WTC11 (cell line): ENCODE results near the gene NRXN2. TPM values are rescaled to one million over a fixed set of nuclear protein-coding genes. Genes with fewer than 3 reads are reported as not detected.

Source experiments
- ATAC-seq: fragments of 200-7000 bp; cut with Tn5 transposase; 2 replicates; pipeline ENCODE4 v1.10.0; 2021; ENCODE audit warnings: mild to moderate bottlenecking, moderate library complexity
- CTCF ChIA-PET: fragments of 300-600 bp; sonication (Branson Sonifier 250); formaldehyde crosslinking; loops from one replicate; lab custom pipeline; 2021; ENCODE audit warnings: antibody characterized with exemption; lab: Charles Lee
- POLR2A ChIA-PET: fragments of 350-600 bp; sonication (Branson Sonifier 250); formaldehyde crosslinking; loops from one replicate; lab custom pipeline; 2021; ENCODE audit warnings: antibody characterized with exemption; lab: Charles Lee
- DNase-seq: peaks from one replicate; pipeline ENCODE4 v3.0.0; 2021; ENCODE audit warnings: low spot score
- H3K27ac Mint-ChIP-seq: 2 replicates; pipeline ENCODE4 v1.8.0; 2021; ENCODE audit warnings: mixed read lengths
- H3K27me3 Mint-ChIP-seq: 2 replicates; pipeline ENCODE4 v1.8.0; 2021; ENCODE audit warnings: low read depth, mild to moderate bottlenecking, moderate library complexity, mixed read lengths
- H3K36me3 Mint-ChIP-seq: 2 replicates; pipeline ENCODE4 v1.8.0; 2021; ENCODE audit warnings: mixed read lengths
- H3K4me1 Mint-ChIP-seq: 2 replicates; pipeline ENCODE4 v1.8.0; 2022; ENCODE audit warnings: mixed read lengths
- H3K4me3 Mint-ChIP-seq: 2 replicates; pipeline ENCODE4 v1.8.0; 2021; ENCODE audit warnings: mild to moderate bottlenecking, moderate library complexity, mixed read lengths
- H3K9me3 Mint-ChIP-seq: 2 replicates; pipeline ENCODE4 v1.8.0; 2021; ENCODE audit warnings: mixed read lengths
- ATF3 ChIP-seq: sonication (generic); formaldehyde crosslinking; conservative IDR thresholded peaks from 2 replicates; pipeline ENCODE4 v1.8.1; 2022; ENCODE audit warnings: mild to moderate bottlenecking, missing genetic modification reagents
- CBFB ChIP-seq: sonication (generic); formaldehyde crosslinking; IDR thresholded peaks from 2 replicates; pipeline ENCODE4 v1.8.1; 2022; ENCODE audit warnings: mild to moderate bottlenecking, low read depth, missing genetic modification reagents
- CDX4 ChIP-seq: fragments of 250-450 bp; sonication (Bioruptor Pico); IDR thresholded peaks from 2 replicates; pipeline ENCODE4 v1.9.0; 2021; ENCODE audit warnings: moderate library complexity, mild to moderate bottlenecking, inconsistent platforms, borderline replicate concordance
- GABPB1 ChIP-seq: sonication (generic); formaldehyde crosslinking; IDR thresholded peaks from 2 replicates; pipeline ENCODE4 v1.8.1; 2023; ENCODE audit warnings: mild to moderate bottlenecking, missing genetic modification reagents
- HMGXB4 ChIP-seq: sonication (generic); formaldehyde crosslinking; IDR thresholded peaks from 2 replicates; pipeline ENCODE4 v1.8.1; 2023; ENCODE audit warnings: mild to moderate bottlenecking, moderate library complexity, missing genetic modification reagents
- KAT7 ChIP-seq: sonication (generic); formaldehyde crosslinking; IDR thresholded peaks from 2 replicates; pipeline ENCODE4 v1.8.1; 2023; ENCODE audit warnings: missing genetic modification reagents, mild to moderate bottlenecking, borderline replicate concordance
- MLX ChIP-seq: sonication (generic); formaldehyde crosslinking; IDR thresholded peaks from 2 replicates; pipeline ENCODE4 v1.8.1; 2023; ENCODE audit warnings: mild to moderate bottlenecking, missing genetic modification reagents, moderate library complexity
- MYBL2 ChIP-seq: sonication (generic); formaldehyde crosslinking; IDR thresholded peaks from 2 replicates; pipeline ENCODE4 v1.8.1; 2023; ENCODE audit warnings: mild to moderate bottlenecking, moderate library complexity, missing genetic modification reagents
- NFATC4 ChIP-seq: fragments of 250-450 bp; sonication (Bioruptor Pico); IDR thresholded peaks from 2 replicates; pipeline ENCODE4 v1.9.0; 2021; ENCODE audit warnings: mild to moderate bottlenecking
- NFE2L1 ChIP-seq: sonication (generic); formaldehyde crosslinking; IDR thresholded peaks from 2 replicates; pipeline ENCODE4 v1.8.1; 2023; ENCODE audit warnings: missing genetic modification reagents
- NFYB ChIP-seq: sonication (generic); formaldehyde crosslinking; conservative IDR thresholded peaks from 2 replicates; pipeline ENCODE4 v1.8.0; 2022; ENCODE audit warnings: low read depth, missing genetic modification reagents
- RELA ChIP-seq: sonication (generic); formaldehyde crosslinking; IDR thresholded peaks from 2 replicates; pipeline ENCODE4 v1.8.1; 2022; ENCODE audit warnings: missing genetic modification reagents, mild to moderate bottlenecking, borderline replicate concordance
- SP1 ChIP-seq: sonication (generic); formaldehyde crosslinking; conservative IDR thresholded peaks from 2 replicates; pipeline ENCODE4 v1.8.1; 2022; ENCODE audit warnings: missing genetic modification reagents
- ZNF138 ChIP-seq: sonication (generic); formaldehyde crosslinking; conservative IDR thresholded peaks from 2 replicates; pipeline ENCODE4 v1.8.1; 2022; ENCODE audit warnings: mild to moderate bottlenecking, moderate library complexity, missing genetic modification reagents
- ZNF396 ChIP-seq: fragments of 250-450 bp; sonication (Bioruptor Pico); IDR thresholded peaks from 2 replicates; pipeline ENCODE4 v1.8.0; 2021; ENCODE audit warnings: mild to moderate bottlenecking, moderate library complexity, borderline replicate concordance
- ZNF532 ChIP-seq: fragments of 250-450 bp; sonication (Bioruptor Pico); IDR thresholded peaks from 2 replicates; pipeline ENCODE4 v1.9.0; 2021; ENCODE audit warnings: mild to moderate bottlenecking, borderline replicate concordance
- ZNF671 ChIP-seq: fragments of 250-450 bp; sonication (Bioruptor Pico); IDR thresholded peaks from 2 replicates; pipeline ENCODE4 v1.8.0; 2021; ENCODE audit warnings: mild to moderate bottlenecking
- total RNA-seq: library from RNA; stranded (reverse); gene quantifications from 3 replicates; pipeline ENCODE4 v1.2.3, GENCODE V29; 2021

Gene NRXN2
- total RNA-seq, 1 experiment from 2014 or later = 8.6 TPM

GRCh38 chr11:64570341-64570740 is 152.7 kb downstream of the NRXN2 start:
- CTCF ChIA-PET = interaction anchor here (1.9 kb wide), 1 partner anchor 79 kb away, joined by 12 read pairs; no protein-coding TSS in a partner anchor
- POLR2A ChIA-PET = no interaction called here
- no peak overlapping the region for H3K27ac Mint-ChIP-seq
- H3K36me3 Mint-ChIP-seq = no peaks in the 10 kb centered on the region
- H3K4me3 Mint-ChIP-seq = no peak overlapping the region
- peaks cover 16% of the 10 kb centered on the region for H3K27me3 Mint-ChIP-seq
- H3K9me3 Mint-ChIP-seq = no peaks in the 10 kb centered on the region
- TF ChIP-seq ZNF532 = no peak
- TF ChIP-seq GABPB1 (CRISPR knock-in tag) = no peak
- DNase-seq = no peak
- ATAC-seq = no peak
- H3K4me1 Mint-ChIP-seq = peaks cover 32% of the 10 kb centered on the region

- POLR2A ChIA-PET = no interaction called here
- no peaks in the 10 kb centered on the region for H3K9me3 Mint-ChIP-seq
- no peak overlapping the region for H3K4me3 Mint-ChIP-seq
- CTCF ChIA-PET = interaction anchor here (7.1 kb wide), 1 partner anchor 83 kb away, joined by 97 read pairs; no protein-coding TSS in a partner anchor
- no peak for DNase-seq
- no peak for ATAC-seq
- peaks cover 12% of the 10 kb centered on the region for H3K27me3 Mint-ChIP-seq
- peaks cover 39% of the 10 kb centered on the region for H3K4me1 Mint-ChIP-seq
- H3K36me3 Mint-ChIP-seq = no peaks in the 10 kb centered on the region
- no peak overlapping the region for H3K27ac Mint-ChIP-seq
- TF ChIP-seq NFE2L1 (no peak), NFATC4 (no peak), NFYB (CRISPR knock-in tag) (no peak), ZNF138 (CRISPR knock-in tag) (no peak), ZNF396 (CRISPR knock-in tag) (no peak), ATF3 (CRISPR knock-in tag) (no peak), KAT7 (CRISPR knock-in tag) (no peak), ZNF671 (no peak), MYBL2 (CRISPR knock-in tag) (no peak), MLX (CRISPR knock-in tag) (no peak)
- TF ChIP-seq, all 79 proteins: peak for 0
Observed at GRCh38 chr11:64569300-64569970, 153.6 kb downstream of the NRXN2 start.

GRCh38 chr11:64568584-64569140 is 154.3 kb downstream of the NRXN2 start:
- Mint-ChIP-seq H3K9me3 (no peaks in the 10 kb centered on the region), H3K36me3 (no peaks in the 10 kb centered on the region)
- POLR2A ChIA-PET = no interaction called here
- TF ChIP-seq CBFB (CRISPR knock-in tag) (no peak), SP1 (no peak), ATF3 (CRISPR knock-in tag) (no peak), HMGXB4 (CRISPR knock-in tag) (no peak), RELA (no peak), ZNF532 (no peak), GABPB1 (CRISPR knock-in tag) (no peak), CDX4 (CRISPR knock-in tag) (no peak), KAT7 (CRISPR knock-in tag) (no peak)
- TF ChIP-seq, all 79 proteins: peak for 0
- CTCF ChIA-PET = interaction anchor here (0.9 to 7.1 kb wide), 2 partner anchors 8 to 84 kb away, joined by 3 to 97 read pairs; no protein-coding TSS in a partner anchor
- no peak overlapping the region for H3K27ac Mint-ChIP-seq
- no peak overlapping the region for H3K4me3 Mint-ChIP-seq
- ATAC-seq = no peak
- peaks cover 39% of the 10 kb centered on the region for H3K4me1 Mint-ChIP-seq
- peaks cover 12% of the 10 kb centered on the region for H3K27me3 Mint-ChIP-seq
- no peak for DNase-seq
